HG03039 (cell line): ENCODE measurements around the gene MLXIP.

ENCODE experiments used
- ATAC-seq: cut with Tn5 transposase; IDR thresholded peaks from one replicate; pipeline ENCODE4 v1.9.1; 2021; ENCODE audit warnings: mild to moderate bottlenecking, moderate library complexity; ENCODE audit not compliant: unreplicated experiment

Gene MLXIP

GRCh38 chr12:122182887-122183587 lies 104.5 kb downstream of the MLXIP start, which contains the start of gene LRRC43:
TSS of gene LRRC43 (plus strand) at chr12:122183123. CDS start at chr12:122183145, 22 bp downstream.
- ATAC-seq: no peak

GRCh38 chr12:122183588-122183940 lies 105.0 kb downstream of the MLXIP start:
- ATAC-seq: no peak

GRCh38 chr12:122184517-122184916 lies 106.0 kb downstream of the MLXIP start:
- no peak for ATAC-seq

- ATAC-seq: no peak
Observed at GRCh38 chr12:122185079-122185478, 106.5 kb downstream of the MLXIP start.

- ATAC-seq: no peak
Observed at GRCh38 chr12:122185494-122186082, 107.0 kb downstream of the MLXIP start.

GRCh38 chr12:122187466-122187865 lies 108.9 kb downstream of the MLXIP start:
- no peak for ATAC-seq

- no peak for ATAC-seq
Observed at GRCh38 chr12:122189626-122190475, 111.3 kb downstream of the MLXIP start.

GRCh38 chr12:122190842-122191668 lies 112.5 kb downstream of the MLXIP start:
- ATAC-seq: no peak

- no peak for ATAC-seq
Observed at GRCh38 chr12:122192441-122192840, 113.9 kb downstream of the MLXIP start.

GRCh38 chr12:122194804-122195203 lies 116.2 kb downstream of the MLXIP start:
- no peak for ATAC-seq

GRCh38 chr12:122195405-122195804 lies 116.8 kb downstream of the MLXIP start:
- no peak for ATAC-seq
